HL-60 (cell line): ENCODE measurements around the gene CXCR6.

ENCODE experiments used
- POLR2AphosphoS5 ChIP-seq: IDR thresholded peaks from 2 replicates; pipeline ENCODE4 v1.6.1; 2012; ENCODE audit warnings: low read depth
- TF ChIP-seq, protein P1 (sequence below): IDR thresholded peaks from one replicate; pipeline ENCODE4 v1.5.1; 2011; ENCODE audit warnings: low read length, control low read depth, inconsistent platforms; ENCODE audit not compliant: insufficient read depth
- TF ChIP-seq, protein P2 (sequence below): IDR thresholded peaks from 2 replicates; pipeline ENCODE4 v1.6.1; 2012; ENCODE audit warnings: low read depth; ENCODE audit not compliant: insufficient replicate concordance

DNA sequence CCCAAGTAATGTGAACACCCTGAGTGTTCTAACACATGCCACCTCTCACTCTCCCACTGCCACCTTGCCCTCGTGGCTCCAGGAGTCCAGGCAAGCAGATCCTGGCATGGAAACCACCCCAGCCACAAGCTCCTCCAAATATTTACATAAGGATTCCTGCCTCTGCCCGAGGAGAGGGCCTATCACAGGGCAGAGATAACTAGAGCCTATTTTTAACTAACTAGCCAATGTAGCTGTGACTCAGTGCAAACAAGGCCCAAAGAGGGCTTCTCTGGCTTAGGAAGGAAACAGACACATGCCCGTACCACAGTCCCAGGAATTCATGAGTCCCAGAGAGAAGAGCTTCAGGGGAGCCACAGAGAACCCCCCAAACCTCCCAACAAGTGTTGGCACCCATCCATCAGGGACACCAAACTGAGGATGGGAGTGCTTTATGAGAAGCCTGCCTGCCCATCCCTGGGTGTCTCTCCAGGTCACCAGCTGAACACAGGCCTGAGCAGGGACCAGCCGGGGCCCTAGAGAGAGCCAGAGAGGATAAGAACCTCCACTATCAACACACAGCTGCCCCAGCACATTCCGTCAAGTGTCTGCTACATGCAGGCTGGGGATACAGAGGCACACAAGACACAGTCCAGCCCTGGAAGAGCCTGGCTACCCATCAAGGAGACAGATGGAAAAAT lies 43.2 kb downstream of the CXCR6 start:
- TF ChIP-seq, protein P1, sequence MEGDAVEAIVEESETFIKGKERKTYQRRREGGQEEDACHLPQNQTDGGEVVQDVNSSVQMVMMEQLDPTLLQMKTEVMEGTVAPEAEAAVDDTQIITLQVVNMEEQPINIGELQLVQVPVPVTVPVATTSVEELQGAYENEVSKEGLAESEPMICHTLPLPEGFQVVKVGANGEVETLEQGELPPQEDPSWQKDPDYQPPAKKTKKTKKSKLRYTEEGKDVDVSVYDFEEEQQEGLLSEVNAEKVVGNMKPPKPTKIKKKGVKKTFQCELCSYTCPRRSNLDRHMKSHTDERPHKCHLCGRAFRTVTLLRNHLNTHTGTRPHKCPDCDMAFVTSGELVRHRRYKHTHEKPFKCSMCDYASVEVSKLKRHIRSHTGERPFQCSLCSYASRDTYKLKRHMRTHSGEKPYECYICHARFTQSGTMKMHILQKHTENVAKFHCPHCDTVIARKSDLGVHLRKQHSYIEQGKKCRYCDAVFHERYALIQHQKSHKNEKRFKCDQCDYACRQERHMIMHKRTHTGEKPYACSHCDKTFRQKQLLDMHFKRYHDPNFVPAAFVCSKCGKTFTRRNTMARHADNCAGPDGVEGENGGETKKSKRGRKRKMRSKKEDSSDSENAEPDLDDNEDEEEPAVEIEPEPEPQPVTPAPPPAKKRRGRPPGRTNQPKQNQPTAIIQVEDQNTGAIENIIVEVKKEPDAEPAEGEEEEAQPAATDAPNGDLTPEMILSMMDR: no peak
- TF ChIP-seq, protein P2, sequence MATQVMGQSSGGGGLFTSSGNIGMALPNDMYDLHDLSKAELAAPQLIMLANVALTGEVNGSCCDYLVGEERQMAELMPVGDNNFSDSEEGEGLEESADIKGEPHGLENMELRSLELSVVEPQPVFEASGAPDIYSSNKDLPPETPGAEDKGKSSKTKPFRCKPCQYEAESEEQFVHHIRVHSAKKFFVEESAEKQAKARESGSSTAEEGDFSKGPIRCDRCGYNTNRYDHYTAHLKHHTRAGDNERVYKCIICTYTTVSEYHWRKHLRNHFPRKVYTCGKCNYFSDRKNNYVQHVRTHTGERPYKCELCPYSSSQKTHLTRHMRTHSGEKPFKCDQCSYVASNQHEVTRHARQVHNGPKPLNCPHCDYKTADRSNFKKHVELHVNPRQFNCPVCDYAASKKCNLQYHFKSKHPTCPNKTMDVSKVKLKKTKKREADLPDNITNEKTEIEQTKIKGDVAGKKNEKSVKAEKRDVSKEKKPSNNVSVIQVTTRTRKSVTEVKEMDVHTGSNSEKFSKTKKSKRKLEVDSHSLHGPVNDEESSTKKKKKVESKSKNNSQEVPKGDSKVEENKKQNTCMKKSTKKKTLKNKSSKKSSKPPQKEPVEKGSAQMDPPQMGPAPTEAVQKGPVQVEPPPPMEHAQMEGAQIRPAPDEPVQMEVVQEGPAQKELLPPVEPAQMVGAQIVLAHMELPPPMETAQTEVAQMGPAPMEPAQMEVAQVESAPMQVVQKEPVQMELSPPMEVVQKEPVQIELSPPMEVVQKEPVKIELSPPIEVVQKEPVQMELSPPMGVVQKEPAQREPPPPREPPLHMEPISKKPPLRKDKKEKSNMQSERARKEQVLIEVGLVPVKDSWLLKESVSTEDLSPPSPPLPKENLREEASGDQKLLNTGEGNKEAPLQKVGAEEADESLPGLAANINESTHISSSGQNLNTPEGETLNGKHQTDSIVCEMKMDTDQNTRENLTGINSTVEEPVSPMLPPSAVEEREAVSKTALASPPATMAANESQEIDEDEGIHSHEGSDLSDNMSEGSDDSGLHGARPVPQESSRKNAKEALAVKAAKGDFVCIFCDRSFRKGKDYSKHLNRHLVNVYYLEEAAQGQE: no peak
- no peak for TF ChIP-seq POLR2AphosphoS5
